GM12878 (cell line): ENCODE measurements around the gene ZNF334. TPM values are rescaled to one million over a fixed set of nuclear protein-coding genes. Genes with fewer than 3 reads are reported as not detected.

Experiments used
- CHD2 ChIP-seq: IDR thresholded peaks from 2 replicates; pipeline ENCODE4 v1.6.1; 2011; ENCODE audit warnings: low read depth, low read length, improper control_type of control experiment, borderline replicate concordance
- EZH2 ChIP-seq: IDR thresholded peaks from 2 replicates; pipeline ENCODE4 v1.6.1; 2012; ENCODE audit warnings: low read depth, mild to moderate bottlenecking, control low read depth, inconsistent platforms, low read length, borderline replicate concordance; ENCODE audit not compliant: control insufficient read depth
- FOXK2 ChIP-seq: fragments of 450-650 bp; IDR thresholded peaks from 2 replicates; pipeline ENCODE4 v1.6.1; 2017; ENCODE audit warnings: mild to moderate bottlenecking, moderate library complexity
- IRF4 ChIP-seq: IDR thresholded peaks from 2 replicates; pipeline ENCODE4 v1.6.1; 2011; ENCODE audit warnings: low read depth, low read length
- NKRF ChIP-seq: fragments of 450-650 bp; conservative IDR thresholded peaks from 2 replicates; pipeline ENCODE4 v1.6.1; 2017; ENCODE audit warnings: mild to moderate bottlenecking, moderate library complexity
- PAX5 ChIP-seq: IDR thresholded peaks from 2 replicates; pipeline ENCODE4 v1.6.1; 2011; ENCODE audit warnings: low read depth, low read length, borderline replicate concordance
- REST ChIP-seq: IDR thresholded peaks from 2 replicates; pipeline ENCODE4 v1.6.1; 2012; ENCODE audit warnings: mild to moderate bottlenecking, low read depth, low read length
- STAT3 ChIP-seq: IDR thresholded peaks from 2 replicates; pipeline ENCODE4 v1.6.1; 2011; ENCODE audit warnings: low read depth, low read length, improper control_type of control experiment
- SUZ12 ChIP-seq: fragments of 200-600 bp; sonication (generic); IDR thresholded peaks from one replicate; pipeline ENCODE4 v1.6.1; 2018; ENCODE audit warnings: antibody characterized with exemption, mild to moderate bottlenecking; ENCODE audit not compliant: unreplicated experiment
- ZNF622 ChIP-seq: fragments of 450-650 bp; IDR thresholded peaks from 2 replicates; pipeline ENCODE4 v1.6.1; 2017; ENCODE audit warnings: mild to moderate bottlenecking, inconsistent platforms
- ZSCAN29 ChIP-seq: fragments of 450-650 bp; IDR thresholded peaks from 2 replicates; pipeline ENCODE4 v1.6.1; 2017; ENCODE audit warnings: mild to moderate bottlenecking, moderate library complexity
- polyA plus RNA-seq, 11 experiments: library from polyadenylated mRNA; depleted of rRNA in 4 of 11; unstranded in 6 of 11; stranded (reverse) in 5 of 11; fragments of >200 nt; fragmentation: Nextera tagmentation in 4 of 11; fragmentation: Illumina TruSeq in 1 of 11; extraction: Ambion mirVana in 4 of 11; extraction: Trizol in 1 of 11; gene quantifications; 1 replicate in 1 of 11; 2 replicates in 10 of 11; pipeline versions ENCODE4 v1.2.1 to v1.2.3, GENCODE V29; 2011 to 2016; ENCODE audit warnings: inconsistent platforms in 2 of 11, missing spikeins in 2 of 11, low read depth in 1 of 11
- total RNA-seq, 4 experiments: library from RNA; depleted of rRNA in 3 of 4; stranded (reverse); fragments of >200 nt in 3 of 4; fragmentation: Illumina TruSeq in 1 of 4; extraction: Trizol in 1 of 4; gene quantifications; 2 replicates each; pipeline versions ENCODE4 v1.2.1 to v1.2.3, GENCODE V29; 2013 to 2021

ZNF334 gene
- total and polyA plus RNA-seq, 10 of the 15 experiments (the other 5 are each of a cell fraction or from before 2014, with no cell fraction given), result 0.08 to 2.0 (median 1.2) TPM

DNA sequence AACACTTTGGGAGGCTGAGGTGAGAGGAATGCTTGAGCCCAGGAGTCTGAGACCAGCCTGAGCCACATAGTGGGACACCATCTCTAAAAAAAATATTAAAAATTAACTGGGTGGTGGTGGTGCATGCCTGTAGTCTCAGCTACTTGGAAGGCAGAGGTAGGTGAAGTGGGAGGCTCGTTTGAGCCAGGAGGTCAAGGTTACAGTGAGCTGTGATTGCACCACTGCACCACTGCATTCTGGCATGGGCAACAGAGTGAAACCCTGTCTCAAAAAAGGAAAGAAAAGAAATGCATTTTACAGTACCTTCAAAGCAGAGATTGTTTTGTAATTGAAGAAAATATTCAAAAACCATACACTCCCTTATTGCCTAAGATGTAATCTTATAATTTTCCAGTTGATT lies 30.6 kb upstream of the ZNF334 start (continued):
- TF ChIP-seq NKRF (no peak), IRF4 (no peak), ZSCAN29 (no peak), STAT3 (no peak), EZH2 (no peak), REST (no peak), ZNF622 (no peak), FOXK2 (no peak), PAX5 (no peak), SUZ12 (no peak), CHD2 (no peak)
